Left ventricle myocardium inferior (tissue), 1 donor: ENCODE results near the gene TECPR1. TPM values are rescaled to one million over a fixed set of nuclear protein-coding genes. Genes with fewer than 3 reads are reported as not detected.

Experiments used
- DNase-seq: peaks from one replicate; pipeline ENCODE4 v3.0.0-alpha.2; 2020
- H3K27ac ChIP-seq: fragments of 200-600 bp; replicated peaks from 2 replicates; pipeline ENCODE4 v1.8.0; 2021
- H3K27me3 ChIP-seq: fragments of 200-600 bp; 2 replicates; pipeline ENCODE4 v1.8.0; 2021; ENCODE audit warnings: low read depth
- H3K36me3 ChIP-seq: fragments of 200-600 bp; 2 replicates; pipeline ENCODE4 v1.8.0; 2021
- H3K4me1 ChIP-seq: fragments of 200-600 bp; 2 replicates; pipeline ENCODE4 v1.8.0; 2021
- H3K4me3 ChIP-seq: fragments of 200-600 bp; 2 replicates; pipeline ENCODE4 v1.8.0; 2021; ENCODE audit warnings: mild to moderate bottlenecking, moderate library complexity
- H3K9me3 ChIP-seq: fragments of 200-600 bp; replicated peaks from 2 replicates; pipeline ENCODE4 v1.8.0; 2021
- intact Hi-C: fragments of 100-400 bp; cut with micrococcal nuclease; formaldehyde crosslinking; loops from one replicate; pipeline ENCODE4 v1.11.0; 2022
- total RNA-seq: library from RNA; stranded (reverse); fragmentation: NEBNext Ultra II Directional; extraction: Animal tissue kit (Norgen Biotek cat#: 25700); gene quantifications from one replicate; pipeline ENCODE4 v1.2.1, GENCODE V29; 2021
- TF ChIP-seq, protein P1 (sequence below): fragments of 200-600 bp; IDR thresholded peaks from 2 replicates; pipeline ENCODE4 v1.8.0; 2021; ENCODE audit warnings: antibody characterized with exemption, mild to moderate bottlenecking, borderline replicate concordance
- donor health status: DM: no; HTN: yes; CAD: no; lungs with severe emphysema.

TECPR1 gene
- total RNA-seq, 1 donor from 2014 or later, result 17.3 TPM

- intact Hi-C loops, result no loop called here
- H3K27ac ChIP-seq, result no peak overlapping the region
- no peak overlapping the region for H3K4me3 ChIP-seq
- H3K27me3 ChIP-seq, result peaks cover 11% of the 10 kb centered on the region
- TF ChIP-seq, protein P1, sequence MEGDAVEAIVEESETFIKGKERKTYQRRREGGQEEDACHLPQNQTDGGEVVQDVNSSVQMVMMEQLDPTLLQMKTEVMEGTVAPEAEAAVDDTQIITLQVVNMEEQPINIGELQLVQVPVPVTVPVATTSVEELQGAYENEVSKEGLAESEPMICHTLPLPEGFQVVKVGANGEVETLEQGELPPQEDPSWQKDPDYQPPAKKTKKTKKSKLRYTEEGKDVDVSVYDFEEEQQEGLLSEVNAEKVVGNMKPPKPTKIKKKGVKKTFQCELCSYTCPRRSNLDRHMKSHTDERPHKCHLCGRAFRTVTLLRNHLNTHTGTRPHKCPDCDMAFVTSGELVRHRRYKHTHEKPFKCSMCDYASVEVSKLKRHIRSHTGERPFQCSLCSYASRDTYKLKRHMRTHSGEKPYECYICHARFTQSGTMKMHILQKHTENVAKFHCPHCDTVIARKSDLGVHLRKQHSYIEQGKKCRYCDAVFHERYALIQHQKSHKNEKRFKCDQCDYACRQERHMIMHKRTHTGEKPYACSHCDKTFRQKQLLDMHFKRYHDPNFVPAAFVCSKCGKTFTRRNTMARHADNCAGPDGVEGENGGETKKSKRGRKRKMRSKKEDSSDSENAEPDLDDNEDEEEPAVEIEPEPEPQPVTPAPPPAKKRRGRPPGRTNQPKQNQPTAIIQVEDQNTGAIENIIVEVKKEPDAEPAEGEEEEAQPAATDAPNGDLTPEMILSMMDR, result no peak
- DNase-seq, result peak; percentile 10
- H3K4me1 ChIP-seq, result peaks cover 5% of the 10 kb centered on the region
- H3K36me3 ChIP-seq, result peaks cover 35% of the 10 kb centered on the region
- H3K9me3 ChIP-seq, result no peaks in the 10 kb centered on the region
Measured at GRCh38 chr7:98215561-98216495, 36.2 kb downstream of the TECPR1 start.

DNA sequence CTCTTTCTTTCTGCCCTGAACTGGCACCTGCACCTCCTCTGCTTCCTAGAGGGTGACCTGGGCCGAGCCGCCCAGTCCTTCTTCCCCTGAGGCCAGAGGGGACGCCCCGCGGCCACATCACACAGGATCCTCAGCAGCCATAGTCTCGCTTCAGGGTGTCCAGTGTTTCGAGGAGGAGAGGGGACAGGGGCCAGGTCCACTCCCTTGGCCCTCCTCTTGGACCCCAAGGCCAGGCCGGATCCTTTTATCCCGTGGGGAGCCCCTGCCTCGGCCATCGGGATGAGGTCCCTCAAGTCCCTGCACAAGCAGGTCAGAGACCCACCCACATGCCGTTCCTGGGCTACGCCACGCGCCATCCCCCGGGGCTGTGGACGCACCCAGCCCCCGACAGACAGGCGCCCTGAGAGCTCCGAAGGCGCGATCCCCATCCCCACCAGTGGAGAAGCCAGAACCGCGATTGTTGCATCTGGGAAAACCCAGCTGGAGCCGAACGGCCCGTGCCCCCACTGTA, 37.2 kb downstream of the TECPR1 start:
- no peaks in the 10 kb centered on the region for H3K9me3 ChIP-seq
- intact Hi-C loops, result no loop called here
- DNase-seq, result no peak

GRCh38 chr7:98213888-98214810, 37.9 kb downstream of the TECPR1 start:
- H3K4me3 ChIP-seq, result no peak overlapping the region
- H3K27ac ChIP-seq, result no peak overlapping the region
- peak; percentile 12 for DNase-seq
- H3K36me3 ChIP-seq, result peaks cover 22% of the 10 kb centered on the region
- peaks cover 8% of the 10 kb centered on the region for H3K4me1 ChIP-seq
- intact Hi-C loops, result no loop called here
- H3K9me3 ChIP-seq, result no peaks in the 10 kb centered on the region
- peaks cover 14% of the 10 kb centered on the region for H3K27me3 ChIP-seq
- TF ChIP-seq, protein P1, result no peak

More for the DNA sequence above, 37.2 kb downstream of the TECPR1 start:
- TF ChIP-seq, protein P1, result no peak
- Histone ChIP-seq H3K4me1 (peaks cover 8% of the 10 kb centered on the region), H3K4me3 (no peak overlapping the region), H3K36me3 (peaks cover 27% of the 10 kb centered on the region), H3K27me3 (peaks cover 14% of the 10 kb centered on the region), H3K27ac (no peak overlapping the region)

GRCh38 chr7:98213296-98213887, 38.6 kb downstream of the TECPR1 start:
- Histone ChIP-seq H3K4me1 (peaks cover 8% of the 10 kb centered on the region), H3K36me3 (peaks cover 23% of the 10 kb centered on the region), H3K27me3 (peaks cover 14% of the 10 kb centered on the region), H3K4me3 (no peak overlapping the region), H3K9me3 (no peaks in the 10 kb centered on the region), H3K27ac (no peak overlapping the region)
- no peak for DNase-seq
- TF ChIP-seq, protein P1, result no peak
- intact Hi-C loops, result no loop called here

GRCh38 chr7:98212532-98213041, 39.4 kb downstream of the TECPR1 start:
- no peak overlapping the region for H3K4me3 ChIP-seq
- intact Hi-C loops, result no loop called here
- no peaks in the 10 kb centered on the region for H3K9me3 ChIP-seq
- H3K27ac ChIP-seq, result no peak overlapping the region
- peaks cover 21% of the 10 kb centered on the region for H3K36me3 ChIP-seq
- DNase-seq, result no peak
- TF ChIP-seq, protein P1, result no peak
- peaks cover 14% of the 10 kb centered on the region for H3K27me3 ChIP-seq
- peaks cover 8% of the 10 kb centered on the region for H3K4me1 ChIP-seq
